Neural progenitor cell (in vitro differentiated cells): ENCODE results near the gene GRIN2B.

Experiments
- EZH2 ChIP-seq: fragments of 200-600 bp; sonication (generic); IDR thresholded peaks from 2 replicates; pipeline ENCODE4 v1.6.1; 2017; ENCODE audit warnings: antibody characterized with exemption, mild to moderate bottlenecking, moderate library complexity
- EZH2phosphoT487 ChIP-seq: fragments of 200-600 bp; sonication (generic); IDR thresholded peaks from 2 replicates; pipeline ENCODE4 v1.6.1; 2017; ENCODE audit warnings: antibody characterized with exemption
- TF ChIP-seq, protein P1 (sequence below): fragments of 200-600 bp; sonication (generic); IDR thresholded peaks from 2 replicates; pipeline ENCODE4 v1.5.1; 2017; ENCODE audit warnings: antibody characterized with exemption, mild to moderate bottlenecking

DNA sequence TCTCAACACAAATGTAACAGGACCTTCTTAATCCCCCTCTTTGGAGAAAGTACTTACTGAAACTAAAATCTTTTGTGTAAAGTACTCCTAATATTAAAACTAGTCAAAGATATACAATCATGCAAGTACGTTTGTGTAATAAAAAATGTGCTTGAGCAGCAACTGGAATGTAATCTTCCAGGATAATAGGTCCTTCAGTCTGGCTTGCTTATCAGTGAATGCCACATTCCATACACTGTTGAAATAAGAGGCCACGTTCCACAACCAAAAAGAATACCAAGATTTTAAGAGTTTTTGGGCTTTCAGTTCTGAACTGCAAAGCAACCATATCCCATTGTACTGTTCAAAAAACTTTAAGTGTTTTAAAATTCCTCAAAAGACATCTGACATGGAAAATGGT is 26.2 kb upstream of the GRIN2B start:
- TF ChIP-seq, protein P1, sequence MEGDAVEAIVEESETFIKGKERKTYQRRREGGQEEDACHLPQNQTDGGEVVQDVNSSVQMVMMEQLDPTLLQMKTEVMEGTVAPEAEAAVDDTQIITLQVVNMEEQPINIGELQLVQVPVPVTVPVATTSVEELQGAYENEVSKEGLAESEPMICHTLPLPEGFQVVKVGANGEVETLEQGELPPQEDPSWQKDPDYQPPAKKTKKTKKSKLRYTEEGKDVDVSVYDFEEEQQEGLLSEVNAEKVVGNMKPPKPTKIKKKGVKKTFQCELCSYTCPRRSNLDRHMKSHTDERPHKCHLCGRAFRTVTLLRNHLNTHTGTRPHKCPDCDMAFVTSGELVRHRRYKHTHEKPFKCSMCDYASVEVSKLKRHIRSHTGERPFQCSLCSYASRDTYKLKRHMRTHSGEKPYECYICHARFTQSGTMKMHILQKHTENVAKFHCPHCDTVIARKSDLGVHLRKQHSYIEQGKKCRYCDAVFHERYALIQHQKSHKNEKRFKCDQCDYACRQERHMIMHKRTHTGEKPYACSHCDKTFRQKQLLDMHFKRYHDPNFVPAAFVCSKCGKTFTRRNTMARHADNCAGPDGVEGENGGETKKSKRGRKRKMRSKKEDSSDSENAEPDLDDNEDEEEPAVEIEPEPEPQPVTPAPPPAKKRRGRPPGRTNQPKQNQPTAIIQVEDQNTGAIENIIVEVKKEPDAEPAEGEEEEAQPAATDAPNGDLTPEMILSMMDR = no peak
- TF ChIP-seq EZH2 = no peak
- TF ChIP-seq EZH2phosphoT487 = no peak
